ENCODE data around the gene NFIA.

GRCh38 chr1:61093525-61094137, 11.3 kb downstream of the NFIA start:
- TF ChIP-seq CTCF (IDR thresholded peaks at IDR 0.05), result no peak
- no peak for TF ChIP-seq POLR2AphosphoS5 (IDR thresholded peaks at IDR 0.05; ENCODE audit: low read depth, low read length)
- no peak for TF ChIP-seq TCF7L2 (IDR thresholded peaks at IDR 0.05; ENCODE audit: low read depth, low read length)
- no peak for TF ChIP-seq REST (IDR thresholded peaks at IDR 0.05; ENCODE audit: insufficient read depth in 1 of 2, low read depth in 2 of 2, low read length in 1 of 2)

Measured in Panc1 (cell line).